Breast epithelium (tissue), 3 donors: ENCODE data around the gene PFDN2.

Experiments
- CTCF ChIP-seq, 3 donors: fragments of 450-650 bp; IDR thresholded peaks; one replicate each; pipeline ENCODE4 v1.5.1; 2016 to 2017; ENCODE audit warnings: antibody characterized with exemption in 3 of 3, mild to moderate bottlenecking in 3 of 3, moderate library complexity in 3 of 3
- POLR2AphosphoS5 ChIP-seq, 3 donors: sonication (generic); formaldehyde crosslinking; IDR thresholded peaks; one replicate each; pipeline ENCODE4 v1.6.1; 2017; ENCODE audit warnings: antibody characterized with exemption in 3 of 3

- TF ChIP-seq CTCF (IDR thresholded peaks at IDR 0.05) (no peak), POLR2AphosphoS5 (IDR thresholded peaks at IDR 0.05) (no peak)
These were observed 17.3 kb downstream of the PFDN2 start for GRCh38 chr1:161100556-161100955.
